Forelimb muscle (tissue), 1 donor: Measurements from ENCODE around the gene CHURC1. TPM values are rescaled to one million over a fixed set of nuclear protein-coding genes. Genes with fewer than 3 reads are reported as not detected.

Experiments
- DNase-seq: peaks from one replicate; pipeline ENCODE4 v3.0.0-alpha.2; 2013; ENCODE audit warnings: low read depth
- polyA plus RNA-seq: library from polyadenylated mRNA; unstranded; fragments of 120-200 nt; gene quantifications from one replicate; pipeline ENCODE4 v1.2.1, GENCODE V29; 2013; ENCODE audit not compliant: insufficient read length

Gene CHURC1
- 38.5 TPM for polyA plus RNA-seq

DNA sequence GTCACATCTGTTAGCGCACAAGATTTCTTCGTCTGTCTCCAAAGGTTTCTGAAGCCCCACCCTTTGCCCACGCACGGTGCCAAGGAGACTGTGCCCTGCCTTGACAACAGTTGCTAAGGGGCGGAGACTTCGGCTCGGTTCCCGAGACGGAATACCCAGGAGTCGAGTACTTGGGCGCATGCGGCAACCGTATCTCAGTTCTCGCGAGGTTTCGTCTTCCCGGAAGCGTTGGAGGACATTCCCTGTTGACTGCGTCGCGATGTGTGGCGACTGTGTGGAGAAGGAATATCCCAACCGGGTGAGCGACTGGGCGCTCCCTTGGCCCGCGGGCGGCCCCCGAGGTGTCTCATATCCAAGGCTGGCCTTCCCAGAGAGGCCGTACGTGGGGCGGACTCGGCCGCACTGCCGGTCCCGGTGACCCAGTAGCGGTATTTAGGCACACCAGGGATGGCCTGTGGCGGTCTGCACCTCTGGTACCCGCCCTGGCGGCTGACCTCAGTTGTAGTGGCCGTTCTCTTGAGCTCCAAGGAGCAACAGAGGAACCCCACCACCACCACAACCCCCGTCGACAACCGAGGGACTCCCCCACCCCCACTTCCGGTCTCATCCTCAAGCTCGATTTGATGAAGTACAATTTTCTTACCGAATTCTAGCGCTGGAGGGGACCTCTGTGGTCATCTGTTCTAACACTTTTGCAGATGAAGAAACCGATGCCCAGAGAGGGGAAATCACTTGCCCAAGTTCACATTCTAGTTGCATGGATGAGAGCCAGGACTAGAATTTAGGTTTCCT lies at the start of gene CHURC1:
CHURC1 (plus strand) TSS at position 219 of the 792 bp plus-strand sequence; CDS start at position 260, 41 bp downstream.
- DNase-seq = peak; percentile 91

DNA sequence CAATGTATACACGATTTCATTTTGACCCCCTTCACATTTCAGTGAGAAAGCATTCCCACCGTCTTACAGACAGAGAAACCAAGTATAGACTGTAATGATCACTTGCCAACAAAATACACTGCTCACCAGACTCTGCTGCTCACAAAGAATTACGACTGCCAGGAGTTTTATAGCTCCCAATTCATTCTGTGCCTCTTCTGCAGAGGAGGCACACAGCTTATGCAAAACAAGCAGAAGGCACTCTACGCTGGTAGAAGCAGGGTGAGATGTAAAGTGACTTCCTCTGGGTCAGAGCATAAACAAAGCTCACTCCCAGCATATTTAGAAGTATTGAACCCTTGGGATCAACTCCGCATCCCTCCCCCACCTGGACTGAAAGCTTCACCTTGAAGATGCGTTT lies 49.1 kb upstream of the CHURC1 start:
- DNase-seq = no peak

- DNase-seq = no peak
These were observed 48.3 kb upstream of the CHURC1 start for GRCh38 chr14:64865992-64866391.

DNA sequence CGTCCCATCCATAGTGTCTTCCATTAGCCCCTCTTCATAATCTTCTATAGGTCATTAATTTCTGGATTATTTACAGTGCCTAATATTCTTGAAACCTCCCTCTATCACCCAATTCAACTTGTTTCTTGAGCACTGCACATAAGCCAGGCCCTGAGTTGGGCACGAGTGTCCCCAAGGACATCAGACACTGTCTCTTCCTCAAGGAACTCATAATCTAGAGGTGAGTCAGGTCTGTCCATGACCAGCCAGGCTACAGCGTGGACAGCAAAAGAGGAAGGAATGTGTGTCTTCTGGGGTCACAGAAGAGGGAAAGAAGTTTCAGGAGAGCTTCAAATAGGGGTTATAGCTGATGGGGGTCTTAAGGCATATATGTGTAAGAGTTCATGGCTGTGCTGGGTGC lies 47.1 kb upstream of the CHURC1 start:
- DNase-seq = no peak

- DNase-seq = no peak
These were observed 45.9 kb upstream of the CHURC1 start for GRCh38 chr14:64868379-64868778.

DNA sequence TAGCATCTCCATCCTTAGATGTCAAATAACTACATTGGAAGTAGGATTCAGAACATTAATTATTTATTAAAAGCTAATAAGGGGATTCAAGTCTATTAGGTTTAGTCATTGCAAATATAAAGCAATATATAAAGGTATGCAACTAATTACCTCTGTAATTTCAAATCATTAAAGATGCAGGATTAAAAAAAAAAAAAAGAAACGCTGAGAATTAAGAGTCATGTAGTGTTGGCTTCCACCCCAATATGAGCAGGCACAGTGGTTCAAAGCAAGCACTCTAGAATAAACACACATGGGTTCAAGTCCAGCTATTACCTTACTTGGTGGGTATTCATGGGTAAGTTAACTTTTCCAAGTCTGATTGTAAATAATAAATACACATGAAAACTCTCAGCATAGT lies 45.4 kb upstream of the CHURC1 start:
- DNase-seq = no peak

DNA sequence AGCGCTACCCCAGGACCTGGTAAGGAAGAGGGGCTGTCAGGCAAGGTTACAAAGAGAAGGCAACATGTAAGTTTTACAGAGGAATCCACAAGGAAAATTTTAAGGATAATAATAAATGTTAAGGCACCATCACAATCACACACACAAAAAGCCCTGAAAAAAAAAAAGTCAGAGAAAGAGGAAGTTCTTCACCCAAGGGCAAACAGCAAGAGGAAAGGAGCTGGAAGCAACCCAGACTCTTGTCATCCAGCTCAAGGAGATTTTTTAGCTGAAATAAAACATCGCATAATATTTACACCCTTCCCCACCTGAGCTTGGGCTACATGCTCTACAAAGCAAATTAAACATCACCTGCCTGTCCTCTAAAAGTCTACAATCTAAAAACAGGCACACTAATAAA lies 44.1 kb upstream of the CHURC1 start:
- DNase-seq = no peak

GRCh38 chr14:64871344-64871743 lies 42.9 kb upstream of the CHURC1 start:
- no peak for DNase-seq

GRCh38 chr14:64873506-64874219 lies 40.6 kb upstream of the CHURC1 start:
- DNase-seq = no peak

DNA sequence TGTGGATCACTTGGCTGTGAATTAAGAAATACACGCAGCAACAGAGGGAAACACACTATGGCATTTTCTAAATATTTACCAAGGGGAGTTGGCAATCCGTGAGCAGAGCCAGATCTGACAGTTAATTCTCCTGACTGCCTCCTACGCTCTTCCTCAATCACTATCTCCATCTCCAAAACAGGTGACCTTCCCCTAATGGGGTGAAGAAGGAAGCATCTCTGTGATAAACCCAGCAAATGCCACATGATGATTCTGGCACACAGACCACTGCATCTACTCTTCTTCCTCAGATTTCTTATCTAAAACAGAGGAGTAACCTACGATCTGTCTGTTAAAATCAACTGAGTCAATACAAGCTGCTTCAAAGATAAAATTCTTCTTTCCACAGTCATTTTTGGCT lies 38.9 kb upstream of the CHURC1 start:
- no peak for DNase-seq

GRCh38 chr14:64877846-64878245 lies 36.4 kb upstream of the CHURC1 start:
- no peak for DNase-seq

- DNase-seq = no peak
These were observed 35.2 kb upstream of the CHURC1 start for GRCh38 chr14:64878837-64879634.

- DNase-seq = no peak
These were observed 34.5 kb upstream of the CHURC1 start, which contains the start of gene SPTB for GRCh38 chr14:64879635-64880220. TSS of gene SPTB (minus strand) at chr14:64879907. CDS start at chr14:64823094, 56,813 bp downstream.

DNA sequence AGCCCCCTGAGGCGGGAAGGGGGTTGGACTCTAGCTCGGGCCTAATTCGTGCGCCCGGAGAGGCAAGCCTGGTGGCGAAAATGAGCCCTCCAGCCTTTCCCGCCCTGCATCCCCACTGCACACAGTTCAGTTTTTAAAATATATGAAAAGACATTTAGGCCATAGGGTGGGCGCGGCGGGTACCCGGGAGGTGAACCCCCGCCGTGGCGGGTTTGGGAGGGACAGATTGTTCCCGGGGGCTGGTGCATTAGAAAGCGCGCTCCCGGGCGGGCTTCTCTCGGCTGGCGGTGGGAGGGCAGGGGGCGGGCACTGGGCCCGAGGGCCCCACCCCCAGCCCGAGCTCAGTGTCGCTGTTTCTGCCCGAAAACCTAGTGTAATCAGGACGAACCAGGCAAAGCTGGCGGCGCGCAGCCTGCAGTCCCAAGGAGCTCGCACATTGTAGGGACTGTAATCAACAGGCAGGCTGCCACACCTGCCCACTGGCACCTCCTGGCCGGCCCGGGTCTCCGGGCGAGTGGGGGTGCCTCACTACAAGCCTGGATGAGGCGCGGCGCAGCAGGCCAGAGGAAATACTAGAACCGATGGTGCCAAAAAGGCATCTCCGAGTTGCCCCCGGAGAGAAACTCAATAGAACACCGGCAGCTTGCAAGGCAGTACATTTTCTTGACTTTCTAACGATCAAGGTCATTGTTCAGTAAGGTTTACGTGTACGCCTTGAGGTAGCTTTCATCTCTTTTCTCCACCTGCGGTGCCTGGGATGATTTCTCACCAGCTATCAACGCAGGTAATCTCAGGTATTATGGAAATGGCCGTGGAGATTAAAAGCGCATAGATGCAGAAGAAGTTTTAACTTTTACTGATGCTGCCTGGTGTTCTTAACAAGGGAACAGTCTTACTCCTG lies 33.8 kb upstream of the CHURC1 start:
- DNase-seq = no peak

DNA sequence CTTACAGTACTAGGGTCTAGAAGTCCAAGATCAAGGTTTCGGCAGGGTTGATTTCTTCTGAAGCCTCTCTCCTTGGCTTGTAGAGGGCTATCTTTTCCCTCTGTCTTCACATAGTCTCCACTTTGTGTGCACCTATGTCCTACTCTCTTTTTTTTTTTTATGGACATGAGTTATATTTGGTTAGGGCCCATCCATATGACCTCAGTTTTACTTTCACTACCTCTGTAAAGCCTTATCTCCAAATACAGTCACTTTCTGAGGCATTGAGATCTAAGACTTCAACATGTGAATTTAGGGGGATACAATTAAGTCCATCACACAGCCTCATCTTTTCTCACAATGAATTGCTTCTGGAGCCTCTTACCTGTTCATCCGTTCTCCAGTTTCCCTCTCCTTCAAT lies 28.7 kb upstream of the CHURC1 start:
- no peak for DNase-seq

- no peak for DNase-seq
These were observed 24.9 kb upstream of the CHURC1 start for GRCh38 chr14:64889352-64889751.

- DNase-seq = no peak
These were observed 22.9 kb upstream of the CHURC1 start for GRCh38 chr14:64891173-64891838.

DNA sequence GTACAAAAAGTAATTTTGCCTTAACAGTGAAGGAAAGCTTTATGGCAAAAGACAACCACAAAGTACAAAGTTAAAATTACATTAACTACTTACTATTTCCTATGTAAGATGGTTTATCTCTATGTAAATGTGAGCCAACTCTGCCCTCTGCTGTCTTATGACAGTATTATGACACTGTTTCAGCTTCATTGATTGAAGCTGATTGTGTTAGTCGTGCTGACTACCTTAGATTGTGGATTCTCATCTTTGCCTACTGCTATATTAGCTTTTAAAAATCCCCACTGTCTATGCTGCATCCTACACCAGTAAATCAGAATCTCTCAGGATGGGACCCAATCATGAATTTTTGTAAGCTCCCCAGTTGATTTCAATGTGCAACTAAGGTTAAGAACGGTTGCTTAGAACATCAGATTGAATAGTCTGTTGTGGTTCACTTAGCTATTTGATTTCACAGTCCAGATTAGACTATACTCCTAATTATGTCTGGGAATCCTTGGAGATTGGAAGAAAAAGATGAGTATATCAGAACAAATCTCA lies 22.3 kb upstream of the CHURC1 start:
- DNase-seq = no peak

GRCh38 chr14:64899958-64900357 lies 14.3 kb upstream of the CHURC1 start:
- no peak for DNase-seq

DNA sequence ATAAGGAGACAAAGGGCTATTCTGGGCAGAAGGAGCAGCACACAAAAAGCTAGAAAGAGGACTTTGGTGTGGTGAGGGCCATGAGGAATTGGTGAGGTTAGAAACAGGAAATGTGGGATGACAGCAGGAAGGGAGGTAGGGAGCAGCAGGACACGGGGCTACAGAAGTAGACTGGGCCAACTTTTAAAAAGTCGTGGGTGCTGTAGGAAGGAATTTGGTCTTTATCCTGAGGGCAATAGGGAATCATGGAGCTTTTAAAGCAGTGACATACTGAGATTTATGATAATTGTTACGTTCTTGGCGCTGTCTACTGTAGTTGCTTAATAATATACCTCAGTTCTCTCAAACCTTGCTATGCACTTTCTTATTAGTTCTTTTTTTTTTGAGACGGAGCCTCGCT lies 8.2 kb upstream of the CHURC1 start:
- DNase-seq = no peak
